ENCODE results near the gene KRTAP9-1. TPM values are rescaled to one million over a fixed set of nuclear protein-coding genes. Genes with fewer than 3 reads are reported as not detected.

KRTAP9-1 gene
- total RNA-seq, 1 experiment from 2014 or later = not detected

Other genes starting within 250 kb of the KRTAP9-1 start
- gene KRT39, start 222.9 kb upstream of the KRTAP9-1 start, total RNA-seq (2014; rRNA removed) = not detected in 2 replicates
- not detected in 2 replicates for gene KRT40, start 205.6 kb upstream of the KRTAP9-1 start, total RNA-seq (2014; rRNA removed)
- not detected in 2 replicates for gene KRTAP3-3, start 195.7 kb upstream of the KRTAP9-1 start, total RNA-seq (2014; rRNA removed)
- not detected in 2 replicates for gene KRTAP3-2, start 190.0 kb upstream of the KRTAP9-1 start, total RNA-seq (2014; rRNA removed)
- gene KRTAP3-1, start 180.8 kb upstream of the KRTAP9-1 start, total RNA-seq (2014; rRNA removed) = 1.6 TPM in 1 of 2 replicates, not detected in the other
- gene KRTAP1-5, start 162.7 kb upstream of the KRTAP9-1 start, total RNA-seq (2014; rRNA removed) = 0.51 TPM in 1 of 2 replicates, not detected in the other
- gene KRTAP1-4, start 159.7 kb upstream of the KRTAP9-1 start, total RNA-seq (2014; rRNA removed) = not detected in 2 replicates
- not detected in 2 replicates for gene KRTAP1-3, start 155.0 kb upstream of the KRTAP9-1 start, total RNA-seq (2014; rRNA removed)
- gene KRTAP1-1, start 148.4 kb upstream of the KRTAP9-1 start, total RNA-seq (2014; rRNA removed) = not detected in 2 replicates
- gene KRTAP2-1, start 142.6 kb upstream of the KRTAP9-1 start, total RNA-seq (2014; rRNA removed) = not detected in 2 replicates
- gene KRTAP2-2, start 134.7 kb upstream of the KRTAP9-1 start, total RNA-seq (2014; rRNA removed) = not detected in 2 replicates
- gene KRTAP2-3, start 129.8 kb upstream of the KRTAP9-1 start, total RNA-seq (2014; rRNA removed) = 10.8 and 12.4 TPM in 2 replicates
- not detected in 2 replicates for gene KRTAP2-4, start 124.0 kb upstream of the KRTAP9-1 start, total RNA-seq (2014; rRNA removed)
- not detected in 2 replicates for gene KRTAP4-7, start 105.7 kb upstream of the KRTAP9-1 start, total RNA-seq (2014; rRNA removed)
- not detected in 2 replicates for gene KRTAP4-8, start 91.7 kb upstream of the KRTAP9-1 start, total RNA-seq (2014; rRNA removed)
- not detected in 2 replicates for gene KRTAP4-16, start 87.7 kb upstream of the KRTAP9-1 start, total RNA-seq (2014; rRNA removed)
- gene KRTAP4-9, start 84.5 kb upstream of the KRTAP9-1 start, total RNA-seq (2014; rRNA removed) = not detected in 2 replicates
- not detected in 2 replicates for gene KRTAP4-11, start 71.5 kb upstream of the KRTAP9-1 start, total RNA-seq (2014; rRNA removed)
- gene KRTAP4-12, start 65.7 kb upstream of the KRTAP9-1 start, total RNA-seq (2014; rRNA removed) = not detected in 2 replicates
- gene KRTAP4-6, start 49.3 kb upstream of the KRTAP9-1 start, total RNA-seq (2014; rRNA removed) = not detected in 2 replicates
- gene KRTAP4-5, start 40.1 kb upstream of the KRTAP9-1 start, total RNA-seq (2014; rRNA removed) = not detected in 2 replicates
- gene KRTAP4-4, start 29.1 kb upstream of the KRTAP9-1 start, total RNA-seq (2014; rRNA removed) = not detected in 2 replicates
- not detected in 2 replicates for gene KRTAP4-3, start 21.7 kb upstream of the KRTAP9-1 start, total RNA-seq (2014; rRNA removed)
- gene KRTAP4-2, start 11.7 kb upstream of the KRTAP9-1 start, total RNA-seq (2014; rRNA removed) = not detected in 2 replicates
- gene KRTAP4-1, start 5.0 kb upstream of the KRTAP9-1 start, total RNA-seq (2014; rRNA removed) = not detected in 2 replicates
- gene KRTAP9-2, start 36.8 kb downstream of the KRTAP9-1 start, total RNA-seq (2014; rRNA removed) = not detected in 2 replicates
- not detected in 2 replicates for gene KRTAP9-3, start 42.6 kb downstream of the KRTAP9-1 start, total RNA-seq (2014; rRNA removed)
- not detected in 2 replicates for gene KRTAP9-8, start 48.1 kb downstream of the KRTAP9-1 start, total RNA-seq (2014; rRNA removed)
- not detected in 2 replicates for gene KRTAP9-4, start 59.8 kb downstream of the KRTAP9-1 start, total RNA-seq (2014; rRNA removed)
- gene KRTAP9-9, start 65.5 kb downstream of the KRTAP9-1 start, total RNA-seq (2014; rRNA removed) = not detected in 2 replicates
- gene KRTAP9-6, start 75.5 kb downstream of the KRTAP9-1 start, total RNA-seq (2014; rRNA removed) = not detected in 2 replicates
- gene KRTAP9-7, start 85.8 kb downstream of the KRTAP9-1 start, total RNA-seq (2014; rRNA removed) = not detected in 2 replicates
- not detected in 2 replicates for gene KRTAP29-1, start 113.0 kb downstream of the KRTAP9-1 start, total RNA-seq (2014; rRNA removed)
- gene KRTAP16-1, start 119.4 kb downstream of the KRTAP9-1 start, total RNA-seq (2014; rRNA removed) = not detected in 2 replicates
- gene KRTAP17-1, start 125.8 kb downstream of the KRTAP9-1 start, total RNA-seq (2014; rRNA removed) = not detected in 2 replicates
- not detected in 2 replicates for gene KRT33A, start 160.9 kb downstream of the KRTAP9-1 start, total RNA-seq (2014; rRNA removed)
- not detected in 2 replicates for gene KRT33B, start 179.9 kb downstream of the KRTAP9-1 start, total RNA-seq (2014; rRNA removed)
- gene KRT34, start 192.4 kb downstream of the KRTAP9-1 start, total RNA-seq (2014; rRNA removed) = 2.9 and 5.1 TPM in 2 replicates
- gene KRT31, start 207.7 kb downstream of the KRTAP9-1 start, total RNA-seq (2014; rRNA removed) = not detected in 2 replicates
- gene KRT37, start 234.7 kb downstream of the KRTAP9-1 start, total RNA-seq (2014; rRNA removed) = 3.2 and 4.6 TPM in 2 replicates